ENCODE measurements around the gene MS4A10.

- TF ChIP-seq, protein P1, sequence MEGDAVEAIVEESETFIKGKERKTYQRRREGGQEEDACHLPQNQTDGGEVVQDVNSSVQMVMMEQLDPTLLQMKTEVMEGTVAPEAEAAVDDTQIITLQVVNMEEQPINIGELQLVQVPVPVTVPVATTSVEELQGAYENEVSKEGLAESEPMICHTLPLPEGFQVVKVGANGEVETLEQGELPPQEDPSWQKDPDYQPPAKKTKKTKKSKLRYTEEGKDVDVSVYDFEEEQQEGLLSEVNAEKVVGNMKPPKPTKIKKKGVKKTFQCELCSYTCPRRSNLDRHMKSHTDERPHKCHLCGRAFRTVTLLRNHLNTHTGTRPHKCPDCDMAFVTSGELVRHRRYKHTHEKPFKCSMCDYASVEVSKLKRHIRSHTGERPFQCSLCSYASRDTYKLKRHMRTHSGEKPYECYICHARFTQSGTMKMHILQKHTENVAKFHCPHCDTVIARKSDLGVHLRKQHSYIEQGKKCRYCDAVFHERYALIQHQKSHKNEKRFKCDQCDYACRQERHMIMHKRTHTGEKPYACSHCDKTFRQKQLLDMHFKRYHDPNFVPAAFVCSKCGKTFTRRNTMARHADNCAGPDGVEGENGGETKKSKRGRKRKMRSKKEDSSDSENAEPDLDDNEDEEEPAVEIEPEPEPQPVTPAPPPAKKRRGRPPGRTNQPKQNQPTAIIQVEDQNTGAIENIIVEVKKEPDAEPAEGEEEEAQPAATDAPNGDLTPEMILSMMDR (IDR thresholded peaks at IDR 0.05): no peak
- TF ChIP-seq BHLHE40 (IDR thresholded peaks at IDR 0.05; ENCODE audit: low read depth, low read length): no peak
- TF ChIP-seq HOXA7 (CRISPR knock-in tag; IDR thresholded peaks at IDR 0.05): no peak
- no peak for TF ChIP-seq MAX (IDR thresholded peaks at IDR 0.05)
- no peak for TF ChIP-seq EHMT2 (IDR thresholded peaks at IDR 0.05; ENCODE audit: low read depth)
These were observed 36.9 kb downstream of the MS4A10 start for GRCh38 chr11:60821827-60822599.

All from A549 (cell line).